Fibroblast of skin of left quadriceps (primary cell): Measurements from ENCODE around the gene FLG.
"Not testable (repeated sequence)": the region's sequence is repeated elsewhere in the genome, so short reads cannot be mapped to it uniquely, and the experiment has no call there.

Experiments
- DNase-seq, 2 experiments: peaks; one replicate each; pipeline ENCODE4 v3.0.0-alpha.2; 2013; ENCODE audit warnings: low read depth in 2 of 2

The FLG gene

GRCh38 chr1:152303139-152303872, 21.7 kb downstream of the FLG start:
- DNase-seq, result not testable (repeated sequence)

GRCh38 chr1:152256394-152256793, 68.6 kb downstream of the FLG start:
- not testable (repeated sequence) for DNase-seq
